ENCODE data around the gene SMTNL2. TPM values are rescaled to one million over a fixed set of nuclear protein-coding genes. Genes with fewer than 3 reads are reported as not detected.
A peak's percentile ranks its signal among the peaks of the same experiment; 100 is the strongest.

Gene SMTNL2
- total RNA-seq, 6 experiments from 2014 or later = 0.12 to 0.25 (median 0.14) TPM; not detected in 3

GRCh38 chr17:4598776-4599504, 14.6 kb downstream of the SMTNL2 start:
- Histone ChIP-seq H3K4me3 (no peak overlapping the region), H3K36me3 (no peaks in the 10 kb centered on the region), H3K9me3 (no peaks in the 10 kb centered on the region), H3K4me1 (no peaks in the 10 kb centered on the region), H3K27ac (no peak overlapping the region), H3K27me3 (no peaks in the 10 kb centered on the region)
- TF ChIP-seq POLR2A (IDR thresholded peaks at IDR 0.05) = no peak
- TF ChIP-seq, protein P1, sequence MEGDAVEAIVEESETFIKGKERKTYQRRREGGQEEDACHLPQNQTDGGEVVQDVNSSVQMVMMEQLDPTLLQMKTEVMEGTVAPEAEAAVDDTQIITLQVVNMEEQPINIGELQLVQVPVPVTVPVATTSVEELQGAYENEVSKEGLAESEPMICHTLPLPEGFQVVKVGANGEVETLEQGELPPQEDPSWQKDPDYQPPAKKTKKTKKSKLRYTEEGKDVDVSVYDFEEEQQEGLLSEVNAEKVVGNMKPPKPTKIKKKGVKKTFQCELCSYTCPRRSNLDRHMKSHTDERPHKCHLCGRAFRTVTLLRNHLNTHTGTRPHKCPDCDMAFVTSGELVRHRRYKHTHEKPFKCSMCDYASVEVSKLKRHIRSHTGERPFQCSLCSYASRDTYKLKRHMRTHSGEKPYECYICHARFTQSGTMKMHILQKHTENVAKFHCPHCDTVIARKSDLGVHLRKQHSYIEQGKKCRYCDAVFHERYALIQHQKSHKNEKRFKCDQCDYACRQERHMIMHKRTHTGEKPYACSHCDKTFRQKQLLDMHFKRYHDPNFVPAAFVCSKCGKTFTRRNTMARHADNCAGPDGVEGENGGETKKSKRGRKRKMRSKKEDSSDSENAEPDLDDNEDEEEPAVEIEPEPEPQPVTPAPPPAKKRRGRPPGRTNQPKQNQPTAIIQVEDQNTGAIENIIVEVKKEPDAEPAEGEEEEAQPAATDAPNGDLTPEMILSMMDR (IDR thresholded peaks at IDR 0.05) = no peak
- 57% methylated on average over 4 of the region's 20 CpGs for WGBS (ENCODE audit: insufficient coverage, low coverage, low lambda C conversion rate, missing lambda C conversion rate)
- DNase-seq = no peak
- intact Hi-C loops (cut with DNase I) = no loop called here
- peak in 1 of 4 donors; percentile 33 for ATAC-seq

- DNase-seq = no peak
- Histone ChIP-seq H3K4me3 (no peak overlapping the region), H3K36me3 (no peaks in the 10 kb centered on the region), H3K27ac (no peak overlapping the region), H3K4me1 (no peaks in the 10 kb centered on the region), H3K9me3 (no peaks in the 10 kb centered on the region), H3K27me3 (no peaks in the 10 kb centered on the region)
- ATAC-seq = peak in 1 of 4 donors; percentile 12
- 24% methylated on average over 10 of the region's 25 CpGs for WGBS (ENCODE audit: insufficient coverage, low coverage, low lambda C conversion rate, missing lambda C conversion rate)
- intact Hi-C loops (cut with DNase I) = no loop called here
- TF ChIP-seq, protein P1 (IDR thresholded peaks at IDR 0.05) = no peak
- TF ChIP-seq POLR2A (IDR thresholded peaks at IDR 0.05) = no peak
Measured at GRCh38 chr17:4599505-4600281, 15.4 kb downstream of the SMTNL2 start.

- TF ChIP-seq, protein P1 (IDR thresholded peaks at IDR 0.05) = no peak
- no peak for TF ChIP-seq POLR2A (IDR thresholded peaks at IDR 0.05)
- DNase-seq (no peak), ATAC-seq (no peak)
- Histone ChIP-seq H3K27ac (no peak overlapping the region), H3K27me3 (no peaks in the 10 kb centered on the region), H3K4me3 (no peak overlapping the region), H3K36me3 (no peaks in the 10 kb centered on the region), H3K9me3 (no peaks in the 10 kb centered on the region), H3K4me1 (no peaks in the 10 kb centered on the region)
- no CpG with 5 or more reads among the region's 13 CpGs for WGBS (ENCODE audit: insufficient coverage, low coverage, low lambda C conversion rate, missing lambda C conversion rate)
- intact Hi-C loops (cut with DNase I) = no loop called here
Measured at GRCh38 chr17:4600563-4600962, 16.2 kb downstream of the SMTNL2 start.

DNA sequence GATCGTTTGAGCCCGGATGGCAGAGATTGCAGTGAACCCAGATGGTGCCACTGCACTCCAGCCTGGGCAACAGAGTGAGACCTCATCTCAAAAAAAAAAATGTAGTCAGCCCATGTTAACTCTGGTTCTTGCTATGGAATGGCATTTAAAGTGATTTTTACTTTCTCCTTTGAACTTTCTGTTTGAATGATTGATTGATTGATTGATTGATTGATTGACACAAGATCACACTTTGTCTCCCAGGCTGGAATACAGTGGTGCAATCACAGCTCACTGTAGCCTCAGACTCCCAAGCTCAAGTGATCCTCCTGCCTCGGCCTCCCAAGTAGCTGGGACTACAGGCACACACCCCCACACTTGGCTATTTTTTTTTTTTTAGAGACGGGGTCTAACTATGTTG, 17.0 kb downstream of the SMTNL2 start:
- no peaks in the 10 kb centered on the region for H3K36me3 ChIP-seq
- H3K4me1 ChIP-seq = no peaks in the 10 kb centered on the region
- 80% methylated on average over 2 of the region's 4 CpGs for WGBS (ENCODE audit: insufficient coverage, low coverage, low lambda C conversion rate, missing lambda C conversion rate)
- no peaks in the 10 kb centered on the region for H3K27me3 ChIP-seq
- TF ChIP-seq, protein P1 (IDR thresholded peaks at IDR 0.05) = no peak
- TF ChIP-seq POLR2A (IDR thresholded peaks at IDR 0.05) = no peak
- H3K27ac ChIP-seq = no peak overlapping the region
- intact Hi-C loops (cut with DNase I) = no loop called here
- H3K9me3 ChIP-seq = no peaks in the 10 kb centered on the region
- ATAC-seq (no peak), DNase-seq (no peak)
- H3K4me3 ChIP-seq = no peak overlapping the region

All from right lobe of liver (tissue), 6 donors.